SU-DHL-6 (cell line): Measurements from ENCODE around the gene GUSB.
"Not testable (repeated sequence)": the region's sequence is repeated elsewhere in the genome, so short reads cannot be mapped to it uniquely, and the experiment has no call there.

Experiments used
- H2AFZ ChIP-seq: fragments of 200-600 bp; sonication (generic); 2 replicates; pipeline ENCODE4 v1.6.1; 2014; ENCODE audit warnings: low read depth, mild to moderate bottlenecking, moderate library complexity, mixed read lengths, antibody characterized with exemption, low read length; ENCODE audit not compliant: severe bottlenecking
- H3F3A ChIP-seq: fragments of 200-600 bp; shearing (Covaris generic); 2 replicates; pipeline ENCODE4 v1.6.0; 2016; ENCODE audit warnings: antibody characterized with exemption, mild to moderate bottlenecking; ENCODE audit not compliant: insufficient read depth
- H3K27ac ChIP-seq: fragments of 200-600 bp; sonication (generic); 2 replicates; pipeline ENCODE4 v1.5.1; 2016; ENCODE audit warnings: low read depth, mild to moderate bottlenecking, low read length, moderate library complexity, mixed read lengths
- H3K27me3 ChIP-seq: fragments of 200-600 bp; sonication (generic), shearing (Covaris generic); 2 replicates; pipeline ENCODE4 v1.6.0; 2014; ENCODE audit warnings: mild to moderate bottlenecking, low read length
- H3K36me3 ChIP-seq: fragments of 200-600 bp; sonication (generic); 2 replicates; pipeline ENCODE4 v1.6.1; 2014; ENCODE audit warnings: mild to moderate bottlenecking, low read length, mixed read lengths
- H3K4me2 ChIP-seq: fragments of 300-600, 200-600 bp; shearing (Covaris generic), sonication (generic); 2 replicates; pipeline ENCODE4 v1.6.0; 2014; ENCODE audit warnings: low read length, low read depth, mild to moderate bottlenecking; ENCODE audit not compliant: poor library complexity, severe bottlenecking
- H3K4me3 ChIP-seq: fragments of 200-600 bp; sonication (generic); 2 replicates; pipeline ENCODE4 v1.5.1; 2014; ENCODE audit warnings: antibody characterized with exemption, low read length, mild to moderate bottlenecking, mixed read lengths; ENCODE audit not compliant: insufficient read depth, poor library complexity, severe bottlenecking
- H3K79me2 ChIP-seq: fragments of 200-600 bp; sonication (generic); 2 replicates; pipeline ENCODE4 v1.6.1; 2014; ENCODE audit warnings: mild to moderate bottlenecking, low read length, moderate library complexity; ENCODE audit not compliant: insufficient read depth
- H3K9ac ChIP-seq: fragments of 200-600 bp; sonication (generic); 2 replicates; pipeline ENCODE4 v1.7.0; 2014; ENCODE audit warnings: mild to moderate bottlenecking, low read length
- H3K9me2 ChIP-seq: fragments of 200-600 bp; sonication (generic); replicated peaks from 2 replicates; pipeline ENCODE4 v1.6.1; 2014; ENCODE audit warnings: low read length; ENCODE audit not compliant: insufficient read depth
- H3K9me3 ChIP-seq: fragments of 200-600 bp; sonication (generic); 2 replicates; pipeline ENCODE4 v1.6.1; 2014; ENCODE audit warnings: low read length, mixed read lengths; ENCODE audit not compliant: insufficient read depth
- H4K20me1 ChIP-seq: fragments of 200-600 bp; sonication (generic); 2 replicates; pipeline ENCODE4 v1.6.1; 2014; ENCODE audit warnings: low read depth, mild to moderate bottlenecking, antibody characterized with exemption, low read length, moderate library complexity, mixed read lengths
- CTCF ChIP-seq: fragments of 200-600 bp; sonication (generic); IDR thresholded peaks from one replicate; pipeline ENCODE4 v1.5.1; 2017; ENCODE audit warnings: antibody characterized with exemption, mild to moderate bottlenecking, low read length, moderate library complexity; ENCODE audit not compliant: insufficient read depth, poor library complexity, severe bottlenecking
- EZH2phosphoT487 ChIP-seq: fragments of 200-600 bp; sonication (generic), shearing (Covaris generic); conservative IDR thresholded peaks from 2 replicates; pipeline ENCODE4 v1.6.1; 2018; ENCODE audit warnings: mild to moderate bottlenecking, antibody characterized with exemption, low read length, moderate library complexity, mixed read lengths

GUSB gene

GRCh38 chr7:65981965-65982792, at the start of gene GUSB:
Gene GUSB, minus strand, starts transcription at chr7:65982213. Its CDS starts 30 bp downstream, at chr7:65982183.
- Histone ChIP-seq H4K20me1 (peaks cover 4% of the 10 kb centered on the region; the same call in 1 of the 2 replicates), H3K27me3 (no peaks in the 10 kb centered on the region), H3F3A (no peaks in the 10 kb centered on the region), H3K4me2 (peak within 1 kb of the TSS; percentile 66), H3K27ac (peak within 1 kb of the TSS; percentile 60), H3K79me2 (peaks cover 29% of the 10 kb centered on the region), H3K9ac (peak within 1 kb of the TSS; percentile 92), H2AFZ (peak within 1 kb of the TSS; percentile 98), H3K36me3 (no peaks in the 10 kb centered on the region), H3K4me3 (peak within 1 kb of the TSS; percentile 97), H3K9me2 (no peaks in the 10 kb centered on the region), H3K9me3 (no peaks in the 10 kb centered on the region)
- TF ChIP-seq CTCF: no peak
- TF ChIP-seq EZH2phosphoT487: no peak

GRCh38 chr7:66028342-66028741, 46.3 kb upstream of the GUSB start:
- not testable (repeated sequence) for H3F3A ChIP-seq, H3K9ac ChIP-seq, H3K4me2 ChIP-seq, H3K79me2 ChIP-seq, H3K4me3 ChIP-seq, H4K20me1 ChIP-seq, H3K27me3 ChIP-seq, H3K27ac ChIP-seq, H3K9me3 ChIP-seq, H3K9me2 ChIP-seq, H3K36me3 ChIP-seq, H2AFZ ChIP-seq

GRCh38 chr7:66016131-66016461, 34.1 kb upstream of the GUSB start:
- no peak for TF ChIP-seq EZH2phosphoT487
- no peak for TF ChIP-seq CTCF
- H3F3A ChIP-seq: no peaks in the 10 kb centered on the region
- H3K27ac ChIP-seq: no peak overlapping the region
- no peak overlapping the region for H2AFZ ChIP-seq
- no peaks in the 10 kb centered on the region for H3K9me3 ChIP-seq
- no peak overlapping the region for H3K9ac ChIP-seq
- no peaks in the 10 kb centered on the region for H3K9me2 ChIP-seq
- no peaks in the 10 kb centered on the region for H4K20me1 ChIP-seq
- H3K27me3 ChIP-seq: no peaks in the 10 kb centered on the region
- H3K4me3 ChIP-seq: no peak overlapping the region
- H3K79me2 ChIP-seq: no peaks in the 10 kb centered on the region
- no peaks in the 10 kb centered on the region for H3K36me3 ChIP-seq
- H3K4me2 ChIP-seq: no peak overlapping the region

- Histone ChIP-seq H3K4me3 (no peak overlapping the region), H3K36me3 (no peaks in the 10 kb centered on the region), H3K79me2 (no peaks in the 10 kb centered on the region), H4K20me1 (no peaks in the 10 kb centered on the region), H3K4me2 (no peak overlapping the region), H3K9me3 (no peaks in the 10 kb centered on the region), H3K27ac (no peak overlapping the region), H3F3A (no peaks in the 10 kb centered on the region), H3K9me2 (no peaks in the 10 kb centered on the region), H3K27me3 (no peaks in the 10 kb centered on the region), H3K9ac (no peak overlapping the region), H2AFZ (no peak overlapping the region)
- no peak for TF ChIP-seq EZH2phosphoT487
- TF ChIP-seq CTCF: no peak
These were observed 33.6 kb upstream of the GUSB start for GRCh38 chr7:66015440-66016130.
